ENCODE results near the gene CD3E.

DNA sequence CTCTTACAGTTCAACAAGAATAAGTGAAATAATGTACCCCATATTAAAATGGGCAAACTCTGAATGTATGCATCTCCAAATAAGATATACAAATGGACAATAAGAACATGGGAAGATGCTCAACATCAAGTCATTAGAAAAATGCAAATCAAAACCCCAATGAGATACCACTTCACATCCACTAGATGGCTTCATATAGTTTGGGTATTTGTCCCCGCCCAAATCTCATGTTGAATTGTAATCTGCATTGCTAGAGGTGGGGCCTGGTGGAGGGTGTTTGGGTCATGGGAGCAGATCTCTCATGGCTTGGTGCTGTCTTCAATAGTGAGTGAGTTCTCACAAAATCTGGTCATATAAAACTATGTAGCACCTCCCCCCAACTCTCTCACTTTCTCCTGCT is 46.1 kb upstream of the CD3E start:
- TF ChIP-seq, protein P1, sequence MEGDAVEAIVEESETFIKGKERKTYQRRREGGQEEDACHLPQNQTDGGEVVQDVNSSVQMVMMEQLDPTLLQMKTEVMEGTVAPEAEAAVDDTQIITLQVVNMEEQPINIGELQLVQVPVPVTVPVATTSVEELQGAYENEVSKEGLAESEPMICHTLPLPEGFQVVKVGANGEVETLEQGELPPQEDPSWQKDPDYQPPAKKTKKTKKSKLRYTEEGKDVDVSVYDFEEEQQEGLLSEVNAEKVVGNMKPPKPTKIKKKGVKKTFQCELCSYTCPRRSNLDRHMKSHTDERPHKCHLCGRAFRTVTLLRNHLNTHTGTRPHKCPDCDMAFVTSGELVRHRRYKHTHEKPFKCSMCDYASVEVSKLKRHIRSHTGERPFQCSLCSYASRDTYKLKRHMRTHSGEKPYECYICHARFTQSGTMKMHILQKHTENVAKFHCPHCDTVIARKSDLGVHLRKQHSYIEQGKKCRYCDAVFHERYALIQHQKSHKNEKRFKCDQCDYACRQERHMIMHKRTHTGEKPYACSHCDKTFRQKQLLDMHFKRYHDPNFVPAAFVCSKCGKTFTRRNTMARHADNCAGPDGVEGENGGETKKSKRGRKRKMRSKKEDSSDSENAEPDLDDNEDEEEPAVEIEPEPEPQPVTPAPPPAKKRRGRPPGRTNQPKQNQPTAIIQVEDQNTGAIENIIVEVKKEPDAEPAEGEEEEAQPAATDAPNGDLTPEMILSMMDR (IDR thresholded peaks at IDR 0.05; ENCODE audit: insufficient read depth, low read length, poor library complexity, severe bottlenecking): no peak
- TF ChIP-seq EZH2phosphoT487 (conservative IDR thresholded peaks at IDR 0.05; ENCODE audit: low read length): no peak
